ENCODE data around the gene PHLDB2. TPM values are rescaled to one million over a fixed set of nuclear protein-coding genes. Genes with fewer than 3 reads are reported as not detected.
A peak's percentile ranks its signal among the peaks of the same experiment; 100 is the strongest.

The PHLDB2 gene
- total and polyA plus RNA-seq, 2 donors (not counting 1 experiment from before 2014, with no cell fraction given) = 33.8 to 47.9 TPM

DNA sequence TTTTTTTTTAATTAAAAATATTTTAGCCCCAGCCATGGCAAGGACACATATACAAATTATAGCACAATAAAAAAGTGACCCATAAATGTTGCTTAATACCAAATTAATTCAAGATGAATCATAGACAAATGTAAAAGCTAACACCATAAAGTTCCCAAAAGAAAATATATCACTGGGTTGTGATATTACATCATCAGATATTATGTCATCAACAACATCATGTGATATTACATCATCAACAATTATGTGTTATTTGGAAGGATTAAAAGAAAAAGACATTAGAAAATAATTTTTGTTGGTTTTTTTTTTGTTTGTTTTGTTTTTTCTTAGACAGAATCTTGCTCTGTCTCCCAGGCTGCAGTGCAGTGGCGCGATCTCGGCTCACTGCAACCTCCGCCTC is 85.3 kb downstream of the PHLDB2 start:
- peak in 1 of 2 donors; percentile 22 for DNase-seq (ENCODE audit: low read depth in 2 of 2)
- Histone ChIP-seq H4K20me1 (ENCODE audit: control insufficient read depth, extremely low read depth, insufficient read depth, low read length) (no peaks in the 10 kb centered on the region), H3K9ac (ENCODE audit: insufficient read depth, low read length) (no peak overlapping the region), H3K9me3 (ENCODE audit: control insufficient read depth, insufficient read depth, low read depth, low read length) (no peaks in the 10 kb centered on the region), H3K4me2 (ENCODE audit: extremely low read depth, insufficient read depth, low read length) (no peak overlapping the region), H3K79me2 (ENCODE audit: control insufficient read depth, insufficient read depth, low read length) (no peaks in the 10 kb centered on the region), H3K27me3 (ENCODE audit: control insufficient read depth, insufficient read depth, low read length) (no peaks in the 10 kb centered on the region), H3K36me3 (ENCODE audit: control insufficient read depth, insufficient read depth, low read length) (peaks cover 3% of the 10 kb centered on the region), H3K27ac (ENCODE audit: insufficient read depth, low read length) (no peak overlapping the region), H3K4me1 (ENCODE audit: control insufficient read depth, extremely low read depth, insufficient read depth, low read length) (no peaks in the 10 kb centered on the region), H3K4me3 (replicated peaks in 1 of 4; ENCODE audit: control extremely low read depth in 1 of 4, insufficient read depth in 1 of 4, low read depth in 3 of 4, low read length in 4 of 4) (no peak overlapping the region), H2AFZ (ENCODE audit: low read length) (no peak overlapping the region)
- TF ChIP-seq CTCF (conservative IDR thresholded peaks at IDR 0.05 in 1 of 2, IDR thresholded peaks at IDR 0.05 in 1 of 2; ENCODE audit: low read depth in 1 of 2, low read length in 2 of 2) (no peak), EZH2 (IDR thresholded peaks at IDR 0.05; ENCODE audit: low read length, missing control alignments) (no peak)

GRCh38 chr3:111947231-111947630 is 88.2 kb downstream of the PHLDB2 start:
- Histone ChIP-seq H3K4me1 (ENCODE audit: control insufficient read depth, extremely low read depth, insufficient read depth, low read length) (no peaks in the 10 kb centered on the region), H3K27me3 (ENCODE audit: control insufficient read depth, insufficient read depth, low read length) (no peaks in the 10 kb centered on the region), H3K27ac (ENCODE audit: insufficient read depth, low read length) (no peak overlapping the region), H3K4me2 (ENCODE audit: extremely low read depth, insufficient read depth, low read length) (no peak overlapping the region), H3K36me3 (ENCODE audit: control insufficient read depth, insufficient read depth, low read length) (peaks cover 2% of the 10 kb centered on the region), H2AFZ (ENCODE audit: low read length) (no peak overlapping the region), H4K20me1 (ENCODE audit: control insufficient read depth, extremely low read depth, insufficient read depth, low read length) (no peaks in the 10 kb centered on the region), H3K4me3 (replicated peaks in 1 of 4; ENCODE audit: control extremely low read depth in 1 of 4, insufficient read depth in 1 of 4, low read depth in 3 of 4, low read length in 4 of 4) (no peak overlapping the region), H3K9me3 (ENCODE audit: control insufficient read depth, insufficient read depth, low read depth, low read length) (no peaks in the 10 kb centered on the region), H3K9ac (ENCODE audit: insufficient read depth, low read length) (no peak overlapping the region), H3K79me2 (ENCODE audit: control insufficient read depth, insufficient read depth, low read length) (no peaks in the 10 kb centered on the region)
- TF ChIP-seq EZH2 (IDR thresholded peaks at IDR 0.05; ENCODE audit: low read length, missing control alignments) = no peak
- no peak for TF ChIP-seq CTCF (conservative IDR thresholded peaks at IDR 0.05 in 1 of 2, IDR thresholded peaks at IDR 0.05 in 1 of 2; ENCODE audit: low read depth in 1 of 2, low read length in 2 of 2)
- peak; percentile 69 to 81 for DNase-seq (ENCODE audit: low read depth in 2 of 2)

DNA sequence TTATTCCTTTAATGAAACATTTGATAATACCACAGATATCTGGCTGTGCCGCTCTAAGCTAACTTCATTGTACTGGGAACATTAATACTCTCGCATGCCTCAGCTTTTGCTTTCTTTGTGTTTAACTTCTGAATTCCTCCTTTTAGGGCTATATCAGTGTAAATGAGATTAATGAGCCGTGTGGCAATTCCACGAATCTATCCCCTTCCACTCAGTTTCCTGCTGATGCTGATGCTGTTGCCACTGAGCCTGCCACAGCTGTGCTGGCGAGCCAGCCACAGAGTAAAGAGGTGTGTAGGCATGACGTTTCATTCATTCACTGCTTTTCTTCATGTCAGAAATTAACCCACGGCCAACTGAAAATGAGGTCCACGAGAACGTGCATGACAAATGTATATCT is 89.7 kb downstream of the PHLDB2 start:
- no peaks in the 10 kb centered on the region for H3K79me2 ChIP-seq (ENCODE audit: control insufficient read depth, insufficient read depth, low read length)
- peaks cover 7% of the 10 kb centered on the region for H3K36me3 ChIP-seq (ENCODE audit: control insufficient read depth, insufficient read depth, low read length)
- H3K4me2 ChIP-seq (ENCODE audit: extremely low read depth, insufficient read depth, low read length) = no peak overlapping the region
- H3K27me3 ChIP-seq (ENCODE audit: control insufficient read depth, insufficient read depth, low read length) = no peaks in the 10 kb centered on the region
- TF ChIP-seq CTCF (conservative IDR thresholded peaks at IDR 0.05 in 1 of 2, IDR thresholded peaks at IDR 0.05 in 1 of 2; ENCODE audit: low read depth in 1 of 2, low read length in 2 of 2) (no peak), EZH2 (IDR thresholded peaks at IDR 0.05; ENCODE audit: low read length, missing control alignments) (no peak)
- no peaks in the 10 kb centered on the region for H3K9me3 ChIP-seq (ENCODE audit: control insufficient read depth, insufficient read depth, low read depth, low read length)
- H3K9ac ChIP-seq (ENCODE audit: insufficient read depth, low read length) = no peak overlapping the region
- DNase-seq (ENCODE audit: low read depth in 2 of 2) = no peak
- H3K4me1 ChIP-seq (ENCODE audit: control insufficient read depth, extremely low read depth, insufficient read depth, low read length) = no peaks in the 10 kb centered on the region
- no peaks in the 10 kb centered on the region for H4K20me1 ChIP-seq (ENCODE audit: control insufficient read depth, extremely low read depth, insufficient read depth, low read length)
- H3K27ac ChIP-seq (ENCODE audit: insufficient read depth, low read length) = no peak overlapping the region
- no peak overlapping the region for H3K4me3 ChIP-seq (replicated peaks in 1 of 4; ENCODE audit: control extremely low read depth in 1 of 4, insufficient read depth in 1 of 4, low read depth in 3 of 4, low read length in 4 of 4)
- H2AFZ ChIP-seq (ENCODE audit: low read length) = no peak overlapping the region
